Ishikawa (cell line): Measurements from ENCODE around the gene CCL4.

ENCODE experiments used
- CEBPB ChIP-seq: IDR thresholded peaks from 2 replicates; pipeline ENCODE4 v1.6.1; 2012
- TCF12 ChIP-seq: IDR thresholded peaks from 2 replicates; pipeline ENCODE4 v1.6.1; 2012; ENCODE audit warnings: low read depth
- YY1 ChIP-seq: IDR thresholded peaks from 2 replicates; pipeline ENCODE4 v1.6.1; 2012; ENCODE audit warnings: low read depth
- TF ChIP-seq, protein P1 (sequence below): IDR thresholded peaks from 2 replicates; pipeline ENCODE4 v1.6.1; 2012
- TF ChIP-seq, protein P2 (sequence below): IDR thresholded peaks from 2 replicates; pipeline ENCODE4 v1.6.1; 2012; ENCODE audit warnings: low read depth, mild to moderate bottlenecking

DNA sequence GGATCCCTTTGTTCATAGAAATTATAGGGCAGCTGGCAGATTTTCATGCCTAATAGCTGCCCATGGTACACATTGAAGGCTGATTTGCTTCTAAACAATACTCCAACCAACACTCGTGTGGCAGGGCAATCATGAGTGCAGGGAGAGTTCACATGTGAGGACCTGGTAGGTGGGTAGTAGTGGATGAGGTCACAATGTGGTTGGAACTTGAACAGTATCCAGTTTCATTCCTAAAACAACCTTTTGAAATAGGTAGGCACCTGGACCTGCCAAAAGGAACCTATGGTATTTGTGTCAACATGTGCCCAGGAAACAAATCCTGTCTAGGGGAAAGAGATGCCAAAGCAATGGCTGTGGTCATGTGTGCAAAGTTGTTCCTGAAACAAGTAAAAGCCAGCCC lies 32.8 kb downstream of the CCL4 start:
- TF ChIP-seq, protein P1, sequence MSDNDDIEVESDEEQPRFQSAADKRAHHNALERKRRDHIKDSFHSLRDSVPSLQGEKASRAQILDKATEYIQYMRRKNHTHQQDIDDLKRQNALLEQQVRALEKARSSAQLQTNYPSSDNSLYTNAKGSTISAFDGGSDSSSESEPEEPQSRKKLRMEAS, result no peak
- no peak for TF ChIP-seq TCF12
- TF ChIP-seq, protein P2, sequence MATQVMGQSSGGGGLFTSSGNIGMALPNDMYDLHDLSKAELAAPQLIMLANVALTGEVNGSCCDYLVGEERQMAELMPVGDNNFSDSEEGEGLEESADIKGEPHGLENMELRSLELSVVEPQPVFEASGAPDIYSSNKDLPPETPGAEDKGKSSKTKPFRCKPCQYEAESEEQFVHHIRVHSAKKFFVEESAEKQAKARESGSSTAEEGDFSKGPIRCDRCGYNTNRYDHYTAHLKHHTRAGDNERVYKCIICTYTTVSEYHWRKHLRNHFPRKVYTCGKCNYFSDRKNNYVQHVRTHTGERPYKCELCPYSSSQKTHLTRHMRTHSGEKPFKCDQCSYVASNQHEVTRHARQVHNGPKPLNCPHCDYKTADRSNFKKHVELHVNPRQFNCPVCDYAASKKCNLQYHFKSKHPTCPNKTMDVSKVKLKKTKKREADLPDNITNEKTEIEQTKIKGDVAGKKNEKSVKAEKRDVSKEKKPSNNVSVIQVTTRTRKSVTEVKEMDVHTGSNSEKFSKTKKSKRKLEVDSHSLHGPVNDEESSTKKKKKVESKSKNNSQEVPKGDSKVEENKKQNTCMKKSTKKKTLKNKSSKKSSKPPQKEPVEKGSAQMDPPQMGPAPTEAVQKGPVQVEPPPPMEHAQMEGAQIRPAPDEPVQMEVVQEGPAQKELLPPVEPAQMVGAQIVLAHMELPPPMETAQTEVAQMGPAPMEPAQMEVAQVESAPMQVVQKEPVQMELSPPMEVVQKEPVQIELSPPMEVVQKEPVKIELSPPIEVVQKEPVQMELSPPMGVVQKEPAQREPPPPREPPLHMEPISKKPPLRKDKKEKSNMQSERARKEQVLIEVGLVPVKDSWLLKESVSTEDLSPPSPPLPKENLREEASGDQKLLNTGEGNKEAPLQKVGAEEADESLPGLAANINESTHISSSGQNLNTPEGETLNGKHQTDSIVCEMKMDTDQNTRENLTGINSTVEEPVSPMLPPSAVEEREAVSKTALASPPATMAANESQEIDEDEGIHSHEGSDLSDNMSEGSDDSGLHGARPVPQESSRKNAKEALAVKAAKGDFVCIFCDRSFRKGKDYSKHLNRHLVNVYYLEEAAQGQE, result no peak
- no peak for TF ChIP-seq CEBPB
- no peak for TF ChIP-seq YY1
